H9 (cell line): ENCODE results near the gene FFAR1. TPM values are rescaled to one million over a fixed set of nuclear protein-coding genes. Genes with fewer than 3 reads are reported as not detected.

Experiments used
- DNase-seq: peaks from one replicate; pipeline ENCODE4 v3.0.0-alpha.2; 2017
- H2AFZ ChIP-seq: one replicate; pipeline ENCODE4 v1.6.1; 2013; ENCODE audit warnings: mild to moderate bottlenecking, low read length, control low read depth, moderate library complexity
- H2AK5ac ChIP-seq: 2 replicates; pipeline ENCODE4 v1.6.1; 2013; ENCODE audit warnings: low read length, control low read depth, mixed read lengths; ENCODE audit not compliant: insufficient read length
- H2BK120ac ChIP-seq: one replicate; pipeline ENCODE4 v1.6.1; 2013; ENCODE audit warnings: low read depth, mild to moderate bottlenecking, low read length, control low read depth, inconsistent platforms; ENCODE audit not compliant: poor library complexity, severe bottlenecking
- H2BK12ac ChIP-seq: 2 replicates; pipeline ENCODE4 v1.6.1; 2013; ENCODE audit warnings: low read length, control low read depth, mixed read lengths, low read depth; ENCODE audit not compliant: insufficient read length
- H2BK15ac ChIP-seq: 2 replicates; pipeline ENCODE4 v1.6.1; 2013; ENCODE audit warnings: low read depth, low read length, control low read depth
- H2BK20ac ChIP-seq: one replicate; pipeline ENCODE4 v1.6.1; 2013; ENCODE audit warnings: low read depth, mild to moderate bottlenecking, low read length, control low read depth, inconsistent platforms; ENCODE audit not compliant: poor library complexity, severe bottlenecking
- H2BK5ac ChIP-seq: 2 replicates; pipeline ENCODE4 v1.6.1; 2013; ENCODE audit warnings: low read length, control low read depth, mixed read lengths; ENCODE audit not compliant: insufficient read length
- H3K14ac ChIP-seq: 2 replicates; pipeline ENCODE4 v1.6.1; 2013; ENCODE audit warnings: low read length, control low read depth; ENCODE audit not compliant: insufficient read depth
- H3K18ac ChIP-seq: 2 replicates; pipeline ENCODE4 v1.6.1; 2013; ENCODE audit warnings: low read depth, mild to moderate bottlenecking, mixed read lengths, low read length, control low read depth; ENCODE audit not compliant: insufficient read length
- H3K23ac ChIP-seq: 2 replicates; pipeline ENCODE4 v1.6.1; 2013; ENCODE audit warnings: low read length, control low read depth, mixed read lengths, low read depth; ENCODE audit not compliant: insufficient read length
- H3K23me2 ChIP-seq: 2 replicates; pipeline ENCODE4 v1.6.1; 2013; ENCODE audit warnings: low read depth, mild to moderate bottlenecking, mixed read lengths, low read length, control low read depth; ENCODE audit not compliant: insufficient read length, poor library complexity, severe bottlenecking
- H3K27ac ChIP-seq: 2 replicates; pipeline ENCODE4 v1.5.1; 2013; ENCODE audit warnings: low read length, control low read depth, mixed read lengths, low read depth; ENCODE audit not compliant: insufficient read length
- H3K27me3 ChIP-seq: 2 replicates; pipeline ENCODE4 v1.6.1; 2013; ENCODE audit warnings: low read length, control low read depth, inconsistent platforms; ENCODE audit not compliant: insufficient read depth
- H3K4ac ChIP-seq: 2 replicates; pipeline ENCODE4 v1.6.1; 2013; ENCODE audit warnings: low read depth, mild to moderate bottlenecking, control low read depth, inconsistent platforms, low read length, moderate library complexity
- H3K4me1 ChIP-seq: 2 replicates; pipeline ENCODE4 v1.6.1; 2013; ENCODE audit warnings: low read length, control low read depth, inconsistent platforms; ENCODE audit not compliant: insufficient read depth
- H3K4me2 ChIP-seq: 2 replicates; pipeline ENCODE4 v1.6.1; 2013; ENCODE audit warnings: low read length, control low read depth, mixed read lengths; ENCODE audit not compliant: insufficient read length, insufficient read depth
- H3K56ac ChIP-seq: 2 replicates; pipeline ENCODE4 v1.6.1; 2013; ENCODE audit warnings: low read depth, mild to moderate bottlenecking, mixed read lengths, low read length, control low read depth; ENCODE audit not compliant: insufficient read length
- H3K79me1 ChIP-seq: 2 replicates; pipeline ENCODE4 v1.6.1; 2013; ENCODE audit warnings: low read depth, mild to moderate bottlenecking, moderate library complexity, low read length, control low read depth, inconsistent platforms; ENCODE audit not compliant: insufficient read depth, poor library complexity, severe bottlenecking
- H3K79me2 ChIP-seq: 2 replicates; pipeline ENCODE4 v1.6.1; 2013; ENCODE audit warnings: low read length, control low read depth, inconsistent platforms; ENCODE audit not compliant: insufficient read depth
- H3K9ac ChIP-seq: 2 replicates; pipeline ENCODE4 v1.6.1; 2013; ENCODE audit warnings: low read length, control low read depth, mixed read lengths; ENCODE audit not compliant: insufficient read length; ENCODE audit errors: extremely low read depth
- H3K9me3 ChIP-seq: one replicate; pipeline ENCODE4 v1.6.1; 2013; ENCODE audit warnings: low read depth, low read length, inconsistent platforms; ENCODE audit not compliant: control insufficient read depth
- H3T11ph ChIP-seq: one replicate; pipeline ENCODE4 v1.6.1; 2013; ENCODE audit warnings: mild to moderate bottlenecking, low read length, control low read depth, inconsistent platforms
- H4K20me1 ChIP-seq: one replicate; pipeline ENCODE4 v1.6.1; 2013; ENCODE audit not compliant: control insufficient read depth, insufficient read length, insufficient read depth
- H4K5ac ChIP-seq: 2 replicates; pipeline ENCODE4 v1.6.1; 2013; ENCODE audit warnings: low read depth, mild to moderate bottlenecking, mixed read lengths, low read length, control low read depth; ENCODE audit not compliant: insufficient read length
- H4K8ac ChIP-seq: replicated peaks from 2 replicates; pipeline ENCODE4 v1.6.1; 2013; ENCODE audit warnings: low read length, control low read depth, mixed read lengths, low read depth; ENCODE audit not compliant: insufficient read length
- H4K91ac ChIP-seq: 2 replicates; pipeline ENCODE4 v1.6.1; 2013; ENCODE audit warnings: low read depth, mild to moderate bottlenecking, moderate library complexity, mixed read lengths, low read length, control low read depth; ENCODE audit not compliant: insufficient read length
- H3K27ac Mint-ChIP-seq, 3 experiments: 2 replicates in 2 of 3; 3 replicates in 1 of 3; pipeline ENCODE4 v1.8.0; 2020 to 2021; ENCODE audit warnings: mixed read lengths in 3 of 3, mild to moderate bottlenecking in 1 of 3, moderate library complexity in 1 of 3
- H3K27me3 Mint-ChIP-seq: 2 replicates; pipeline ENCODE4 v1.8.0; 2021; ENCODE audit warnings: low read depth, mild to moderate bottlenecking, moderate library complexity, mixed read lengths
- H3K36me3 Mint-ChIP-seq, 3 experiments: 2 replicates in 2 of 3; 3 replicates in 1 of 3; pipeline ENCODE4 v1.8.0; 2020 to 2021; ENCODE audit warnings: low read depth in 3 of 3, mixed read lengths in 3 of 3; ENCODE audit not compliant: insufficient read depth in 1 of 3
- H3K4me1 Mint-ChIP-seq, 2 experiments: 2 replicates each; pipeline ENCODE4 v1.8.0; 2020; ENCODE audit warnings: mixed read lengths in 2 of 2
- H3K4me3 Mint-ChIP-seq, 2 experiments: 2 replicates in 1 of 2; 3 replicates in 1 of 2; pipeline ENCODE4 v1.8.0; 2020 to 2021; ENCODE audit warnings: mild to moderate bottlenecking in 2 of 2, mixed read lengths in 2 of 2, moderate library complexity in 1 of 2
- H3K9me3 Mint-ChIP-seq, 2 experiments: 2 replicates in 1 of 2; 3 replicates in 1 of 2; pipeline ENCODE4 v1.8.0; 2020; ENCODE audit warnings: mild to moderate bottlenecking in 2 of 2, mixed read lengths in 2 of 2, moderate library complexity in 1 of 2
- WGBS: extraction: QIAGEN DNeasy Blood & Tissue Kit; methylation state at CpG from one replicate; pipeline ENCODE4 v1.1.7; 2013; ENCODE audit warnings: missing lambda C conversion rate, low lambda C conversion rate, mixed read lengths; ENCODE audit not compliant: insufficient read length; ENCODE audit errors: extremely low coverage; 5-methylcytosine and 5-hydroxymethylcytosine counted together
- total RNA-seq: library from RNA; stranded (reverse); gene quantifications from 2 replicates; pipeline ENCODE4 v1.2.1, GENCODE V29; 2021
- TF ChIP-seq, protein P1 (sequence below): fragments of 200-600 bp; sonication (generic); conservative IDR thresholded peaks from 3 replicates; pipeline ENCODE4 v1.8.0; 2021; ENCODE audit warnings: antibody characterized with exemption, mild to moderate bottlenecking

FFAR1 gene
- total RNA-seq, 1 experiment from 2014 or later: not detected

DNA sequence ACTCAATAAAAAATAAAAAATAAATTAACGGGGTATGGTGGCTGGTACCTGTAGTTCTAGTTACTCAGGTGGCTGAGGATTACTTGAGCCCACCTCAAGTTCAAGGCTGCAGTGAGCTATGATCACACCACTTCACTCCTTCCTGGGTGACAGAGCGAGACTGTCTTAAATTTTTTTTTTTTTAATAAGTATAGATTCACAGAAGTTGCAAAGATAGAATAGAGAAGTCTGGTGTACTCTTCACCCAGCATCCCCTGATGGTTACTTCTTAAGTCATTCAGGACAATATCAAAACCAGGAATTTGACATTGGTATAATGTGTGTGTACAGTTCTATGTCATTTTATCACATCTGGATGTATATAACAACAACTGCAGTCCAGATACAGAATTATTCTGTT, 26.4 kb upstream of the FFAR1 start:
- Histone ChIP-seq H2BK5ac (no peak overlapping the region), H2BK120ac (no peak overlapping the region), H3K27me3 (no peaks in the 10 kb centered on the region), H3K79me1 (no peaks in the 10 kb centered on the region), H3K4ac (no peak overlapping the region), H2BK15ac (no peak overlapping the region), H3K14ac (no peak overlapping the region), H2AK5ac (no peak overlapping the region), H4K20me1 (no peaks in the 10 kb centered on the region), H2BK20ac (no peak overlapping the region), H3K9ac (no peak overlapping the region), H3T11ph (no peak overlapping the region), H4K91ac (no peak overlapping the region), H3K56ac (no peak overlapping the region), H3K4me1 (no peaks in the 10 kb centered on the region), H3K9me3 (no peaks in the 10 kb centered on the region), H3K23me2 (no peaks in the 10 kb centered on the region), H3K27ac (no peak overlapping the region), H4K8ac (no peak overlapping the region), H3K79me2 (no peaks in the 10 kb centered on the region), H3K23ac (no peak overlapping the region), H4K5ac (no peak overlapping the region), H2AFZ (no peak overlapping the region), H3K4me2 (no peak overlapping the region), H3K18ac (no peak overlapping the region), H2BK12ac (no peak overlapping the region)
- WGBS: no CpG with 5 or more reads among the region's 2 CpGs
- TF ChIP-seq, protein P1, sequence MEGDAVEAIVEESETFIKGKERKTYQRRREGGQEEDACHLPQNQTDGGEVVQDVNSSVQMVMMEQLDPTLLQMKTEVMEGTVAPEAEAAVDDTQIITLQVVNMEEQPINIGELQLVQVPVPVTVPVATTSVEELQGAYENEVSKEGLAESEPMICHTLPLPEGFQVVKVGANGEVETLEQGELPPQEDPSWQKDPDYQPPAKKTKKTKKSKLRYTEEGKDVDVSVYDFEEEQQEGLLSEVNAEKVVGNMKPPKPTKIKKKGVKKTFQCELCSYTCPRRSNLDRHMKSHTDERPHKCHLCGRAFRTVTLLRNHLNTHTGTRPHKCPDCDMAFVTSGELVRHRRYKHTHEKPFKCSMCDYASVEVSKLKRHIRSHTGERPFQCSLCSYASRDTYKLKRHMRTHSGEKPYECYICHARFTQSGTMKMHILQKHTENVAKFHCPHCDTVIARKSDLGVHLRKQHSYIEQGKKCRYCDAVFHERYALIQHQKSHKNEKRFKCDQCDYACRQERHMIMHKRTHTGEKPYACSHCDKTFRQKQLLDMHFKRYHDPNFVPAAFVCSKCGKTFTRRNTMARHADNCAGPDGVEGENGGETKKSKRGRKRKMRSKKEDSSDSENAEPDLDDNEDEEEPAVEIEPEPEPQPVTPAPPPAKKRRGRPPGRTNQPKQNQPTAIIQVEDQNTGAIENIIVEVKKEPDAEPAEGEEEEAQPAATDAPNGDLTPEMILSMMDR: no peak
- DNase-seq: no peak
- no peak overlapping the region for H3K27ac Mint-ChIP-seq
- peaks cover 4 to 11% of the 10 kb centered on the region in 2 experiments; a peak in 3 of 5 replicates for H3K9me3 Mint-ChIP-seq
- no peaks in the 10 kb centered on the region for H3K4me1 Mint-ChIP-seq
- H3K27me3 Mint-ChIP-seq: peaks cover 3% of the 10 kb centered on the region
- no peak overlapping the region for H3K4me3 Mint-ChIP-seq
- H3K36me3 Mint-ChIP-seq: peaks cover 2 to 4% (median 4%) of the 10 kb centered on the region in 3 experiments; a peak in 1 of 7 replicates
